Measurements from ENCODE around the gene EIF4G3. TPM values are rescaled to one million over a fixed set of nuclear protein-coding genes. Genes with fewer than 3 reads are reported as not detected.

Gene EIF4G3
- polyA plus RNA-seq, 1 donor (not counting 4 experiments of a cell fraction or from before 2014, with no cell fraction given): 44.6 TPM

- DNase-seq (ENCODE audit: low read depth, low spot score): no peak
Observed at GRCh38 chr1:21200767-21201166, 24.1 kb upstream of the EIF4G3 start.

GRCh38 chr1:21198929-21199328, 22.2 kb upstream of the EIF4G3 start:
- H3K9me3 ChIP-seq (ENCODE audit: control insufficient read depth, low read depth, low read length): no peaks in the 10 kb centered on the region
- no peak overlapping the region for H3K27ac ChIP-seq (ENCODE audit: control insufficient read depth, insufficient read depth, low read length)
- dilution Hi-C loops (cut with MboI; ENCODE audit: extremely low pct_ligation_motif_present, low sequenced_read_pairs): no loop called here
- H3K4me1 ChIP-seq (ENCODE audit: control insufficient read depth, extremely low read depth, insufficient read depth, low read length): peaks cover 10% of the 10 kb centered on the region
- DNase-seq (ENCODE audit: low read depth, low spot score): no peak
- no peak overlapping the region for H3K4me2 ChIP-seq (ENCODE audit: control insufficient read depth, extremely low read depth, insufficient read depth, low read depth, low read length)
- TF ChIP-seq CTCF (optimal IDR thresholded peaks at IDR 0.05 in 1 of 3, IDR thresholded peaks at IDR 0.05 in 1 of 3, conservative IDR thresholded peaks at IDR 0.05 in 1 of 3; ENCODE audit: extremely low read depth in 1 of 3, insufficient read depth in 2 of 3, low read length in 3 of 3) (no peak), EZH2 (IDR thresholded peaks at IDR 0.05; ENCODE audit: low read length) (no peak)
- H3K9ac ChIP-seq (ENCODE audit: control insufficient read depth, extremely low read depth, insufficient read depth, low read length): no peak overlapping the region
- no peaks in the 10 kb centered on the region for H3K79me2 ChIP-seq (ENCODE audit: control insufficient read depth, insufficient read depth, low read length)
- H4K20me1 ChIP-seq (ENCODE audit: control insufficient read depth, extremely low read depth, insufficient read depth, low read length): no peaks in the 10 kb centered on the region
- H3K36me3 ChIP-seq (ENCODE audit: control insufficient read depth in 2 of 2, extremely low read depth in 1 of 2, insufficient read depth in 2 of 2, low read length in 2 of 2): no peaks in the 10 kb centered on the region
- no peak for FAIRE-seq
- no peaks in the 10 kb centered on the region for H3K9me1 ChIP-seq (ENCODE audit: control insufficient read depth, extremely low read depth, insufficient read depth, low read length)
- no peaks in the 10 kb centered on the region for H3K27me3 ChIP-seq (ENCODE audit: control insufficient read depth, extremely low read depth, insufficient read depth, low read length)
- H2AFZ ChIP-seq (ENCODE audit: control insufficient read depth, low read length): no peak overlapping the region
- H3K4me3 ChIP-seq (ENCODE audit: control insufficient read depth in 2 of 3, extremely low read depth in 1 of 3, insufficient read depth in 2 of 3, low read depth in 1 of 3, low read length in 3 of 3): no peak overlapping the region

More at GRCh38 chr1:21200767-21201166, 24.1 kb upstream of the EIF4G3 start:
- H3K36me3 ChIP-seq (ENCODE audit: control insufficient read depth in 2 of 2, extremely low read depth in 1 of 2, insufficient read depth in 2 of 2, low read length in 2 of 2): no peaks in the 10 kb centered on the region
- no peaks in the 10 kb centered on the region for H3K27me3 ChIP-seq (ENCODE audit: control insufficient read depth, extremely low read depth, insufficient read depth, low read length)
- no peaks in the 10 kb centered on the region for H3K9me1 ChIP-seq (ENCODE audit: control insufficient read depth, extremely low read depth, insufficient read depth, low read length)
- dilution Hi-C loops (cut with MboI; ENCODE audit: extremely low pct_ligation_motif_present, low sequenced_read_pairs): no loop called here
- H3K27ac ChIP-seq (ENCODE audit: control insufficient read depth, insufficient read depth, low read length): no peak overlapping the region
- TF ChIP-seq CTCF (optimal IDR thresholded peaks at IDR 0.05 in 1 of 3, IDR thresholded peaks at IDR 0.05 in 1 of 3, conservative IDR thresholded peaks at IDR 0.05 in 1 of 3; ENCODE audit: extremely low read depth in 1 of 3, insufficient read depth in 2 of 3, low read length in 3 of 3) (no peak), EZH2 (IDR thresholded peaks at IDR 0.05; ENCODE audit: low read length) (no peak)
- no peak overlapping the region for H3K4me2 ChIP-seq (ENCODE audit: control insufficient read depth, extremely low read depth, insufficient read depth, low read depth, low read length)
- H3K9ac ChIP-seq (ENCODE audit: control insufficient read depth, extremely low read depth, insufficient read depth, low read length): no peak overlapping the region
- H3K4me1 ChIP-seq (ENCODE audit: control insufficient read depth, extremely low read depth, insufficient read depth, low read length): peaks cover 1% of the 10 kb centered on the region
- no peak overlapping the region for H3K4me3 ChIP-seq (ENCODE audit: control insufficient read depth in 2 of 3, extremely low read depth in 1 of 3, insufficient read depth in 2 of 3, low read depth in 1 of 3, low read length in 3 of 3)
- H3K9me3 ChIP-seq (ENCODE audit: control insufficient read depth, low read depth, low read length): no peaks in the 10 kb centered on the region
- H2AFZ ChIP-seq (ENCODE audit: control insufficient read depth, low read length): no peak overlapping the region
- no peak for FAIRE-seq
- H3K79me2 ChIP-seq (ENCODE audit: control insufficient read depth, insufficient read depth, low read length): no peaks in the 10 kb centered on the region
- no peaks in the 10 kb centered on the region for H4K20me1 ChIP-seq (ENCODE audit: control insufficient read depth, extremely low read depth, insufficient read depth, low read length)
